Measurements from ENCODE around the gene RFC3. TPM values are rescaled to one million over a fixed set of nuclear protein-coding genes. Genes with fewer than 3 reads are reported as not detected.
A peak's percentile ranks its signal among the peaks of the same experiment; 100 is the strongest.

Gene RFC3
- polyA plus RNA-seq, 1 donor: 33.9 TPM

- no peak for DNase-seq
Observed at GRCh38 chr13:33865945-33866344, 48.0 kb downstream of the RFC3 start.

- DNase-seq: no peak
Observed at GRCh38 chr13:33867472-33867871, 49.5 kb downstream of the RFC3 start.

- DNase-seq: no peak
Observed at GRCh38 chr13:33868343-33868994, 50.5 kb downstream of the RFC3 start.

GRCh38 chr13:33869005-33869404 is 51.1 kb downstream of the RFC3 start:
- DNase-seq: peak; percentile 3

- DNase-seq: no peak
Observed at GRCh38 chr13:33870046-33870668, 52.2 kb downstream of the RFC3 start.

GRCh38 chr13:33871207-33872004 is 53.5 kb downstream of the RFC3 start:
- DNase-seq: no peak

GRCh38 chr13:33872005-33872351 is 54.0 kb downstream of the RFC3 start:
- DNase-seq: no peak

GRCh38 chr13:33873251-33873908 is 55.4 kb downstream of the RFC3 start:
- DNase-seq: no peak

GRCh38 chr13:33874871-33875270 is 56.9 kb downstream of the RFC3 start:
- DNase-seq: no peak

- no peak for DNase-seq
Observed at GRCh38 chr13:33875618-33876401, 57.9 kb downstream of the RFC3 start.

GRCh38 chr13:33876716-33877394 is 58.9 kb downstream of the RFC3 start:
- no peak for DNase-seq

GRCh38 chr13:33879118-33879517 is 61.2 kb downstream of the RFC3 start:
- DNase-seq: no peak

- DNase-seq: no peak
Observed at GRCh38 chr13:33882804-33883203, 64.9 kb downstream of the RFC3 start.

- no peak for DNase-seq
Observed at GRCh38 chr13:33884531-33885220, 66.7 kb downstream of the RFC3 start.
